Renal cortical epithelial cell (primary cell): ENCODE data around the gene ZNF500. TPM values are rescaled to one million over a fixed set of nuclear protein-coding genes. Genes with fewer than 3 reads are reported as not detected.

Experiments used
- DNase-seq: peaks from one replicate; pipeline ENCODE4 v3.0.0-alpha.2; 2011; ENCODE audit warnings: low read depth
- total RNA-seq: library from RNA; depleted of rRNA; stranded (reverse); fragments of >200 nt; gene quantifications from 2 replicates; pipeline ENCODE4 v1.2.3, GENCODE V29; 2014

ZNF500 gene
- total RNA-seq, 1 donor from 2014 or later = 11.4 TPM

DNA sequence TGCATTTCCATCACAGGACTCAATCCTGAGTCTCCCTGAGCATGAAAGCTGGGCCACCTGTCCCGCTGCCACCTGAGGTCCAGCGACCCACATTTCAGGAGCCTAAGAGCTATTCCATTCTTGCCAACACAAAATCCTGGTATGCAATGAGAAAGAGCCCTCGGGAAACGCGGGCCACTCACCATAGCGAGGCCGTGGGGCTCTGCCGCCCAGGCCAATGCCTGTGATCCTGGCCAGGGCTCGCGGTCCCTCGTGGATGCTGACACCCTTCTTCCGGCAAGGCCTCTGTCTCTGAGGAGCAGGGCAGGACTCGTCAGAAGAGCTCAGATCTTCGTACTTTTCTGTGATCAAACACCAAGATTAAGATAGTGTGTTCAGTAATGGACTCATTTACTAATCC is 62.0 kb downstream of the ZNF500 start:
- no peak for DNase-seq

GRCh38 chr16:4704491-4704890 is 62.5 kb downstream of the ZNF500 start:
- no peak for DNase-seq

GRCh38 chr16:4703906-4704305 is 63.1 kb downstream of the ZNF500 start:
- DNase-seq = no peak

- peak; percentile 69 for DNase-seq
These were observed 64.5 kb downstream of the ZNF500 start for GRCh38 chr16:4702466-4702808.

DNA sequence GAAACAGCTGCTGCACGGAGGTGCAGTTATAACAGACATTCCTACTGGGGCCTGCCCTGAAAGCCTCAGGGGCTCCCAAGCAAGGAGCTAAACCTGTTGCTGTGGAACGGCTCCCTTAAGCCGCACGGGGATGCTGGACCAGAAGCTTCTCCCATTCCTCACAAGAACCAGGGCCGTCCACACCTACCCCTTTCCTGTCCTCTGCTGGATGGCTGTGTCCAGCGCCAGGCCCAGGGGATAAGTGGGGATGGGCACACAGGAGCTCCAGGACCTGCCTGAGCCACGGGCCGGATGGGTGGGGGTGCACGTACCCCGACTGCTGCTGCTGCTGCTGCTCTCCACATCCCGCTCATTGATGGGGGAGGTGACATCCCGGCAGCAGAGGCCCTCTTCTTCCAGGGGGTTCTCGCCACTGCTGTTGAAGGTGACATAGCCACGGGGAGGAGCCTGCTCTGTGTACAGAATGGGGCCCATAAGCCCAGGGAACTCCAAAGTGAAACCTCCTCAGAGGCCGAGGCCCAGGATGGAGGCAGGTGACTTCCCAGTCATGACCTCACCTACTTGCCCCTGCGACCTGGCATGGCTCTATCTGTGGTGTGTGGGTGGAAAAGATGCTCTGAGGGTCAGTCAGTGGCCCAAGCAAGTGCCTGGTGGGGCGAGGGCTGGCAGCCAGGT is 65.0 kb downstream of the ZNF500 start:
- no peak for DNase-seq

- no peak for DNase-seq
These were observed 65.8 kb downstream of the ZNF500 start for GRCh38 chr16:4700997-4701743.

GRCh38 chr16:4700380-4700996 is 66.5 kb downstream of the ZNF500 start:
- no peak for DNase-seq

GRCh38 chr16:4699046-4699556 is 67.9 kb downstream of the ZNF500 start:
- DNase-seq = no peak

GRCh38 chr16:4698321-4699045 is 68.5 kb downstream of the ZNF500 start:
- no peak for DNase-seq

Other genes with a start within 250 kb of the ZNF500 start
- gene CDIP1, start 228.4 kb downstream of the ZNF500 start, total RNA-seq = 9.6 and 27.4 TPM in 2 replicates
- gene C16orf96, start 210.8 kb downstream of the ZNF500 start, total RNA-seq = 0.10 TPM in 1 of 2 replicates, not detected in the other
- 1.2 and 7.4 TPM in 2 replicates for gene UBALD1, start 152.3 kb downstream of the ZNF500 start, total RNA-seq
- gene MGRN1, start 142.3 kb downstream of the ZNF500 start, total RNA-seq = 17.9 and 77.4 TPM in 2 replicates
- 30.9 and 49.2 TPM in 2 replicates for gene NUDT16L1, start 73.6 kb downstream of the ZNF500 start, total RNA-seq
- 27.1 and 34.6 TPM in 2 replicates for gene ANKS3, start 32.9 kb downstream of the ZNF500 start, total RNA-seq
- 1.0 and 1.7 TPM in 2 replicates for gene DNAAF8, start 32.6 kb downstream of the ZNF500 start, total RNA-seq
- gene SEPTIN12, start 21.2 kb upstream of the ZNF500 start, total RNA-seq = not detected in 2 replicates
- 16.7 TPM in 1 of 2 replicates, not detected in the other for gene SMIM22, start 28.2 kb upstream of the ZNF500 start, total RNA-seq
- 16.3 and 24.5 TPM in 2 replicates for gene ROGDI, start 35.5 kb upstream of the ZNF500 start, total RNA-seq
- 57.1 and 106 TPM in 2 replicates for gene GLYR1, start 80.1 kb upstream of the ZNF500 start, total RNA-seq
- 18.2 and 33.1 TPM in 2 replicates for gene UBN1, start 80.3 kb upstream of the ZNF500 start, total RNA-seq
- 17.0 and 35.4 TPM in 2 replicates for gene PPL, start 170.0 kb upstream of the ZNF500 start, total RNA-seq
- 0.10 TPM in 1 of 2 replicates, not detected in the other for gene SEC14L5, start 191.2 kb upstream of the ZNF500 start, total RNA-seq